A549 (cell line): ENCODE measurements around the gene AFG1L. TPM values are rescaled to one million over a fixed set of nuclear protein-coding genes. Genes with fewer than 3 reads are reported as not detected.

Source experiments
- ATAC-seq, 2 experiments: fragments of 200-7000 bp in 1 of 2; fragments of >200 bp in 1 of 2; cut with Nextera tagmentation in 1 of 2; cut with Tn5 transposase in 1 of 2; 3 replicates each; pipeline versions ENCODE4 v1.8.0 to v1.9.1; 2018 to 2020; ENCODE audit warnings: mild to moderate bottlenecking in 1 of 2, moderate library complexity in 1 of 2
- CTCF ChIA-PET: fragments of 300-600 bp; sonication (Branson Sonifier 250); formaldehyde crosslinking; extraction: SDS; loops from one replicate; lab custom pipeline; 2021; ENCODE audit warnings: antibody characterized with exemption, inconsistent platforms; lab: Yijun Ruan, JAX
- POLR2A ChIA-PET: fragments of 350-600 bp; formaldehyde crosslinking; extraction: SDS; loops from one replicate; lab custom pipeline; 2021; ENCODE audit warnings: antibody characterized with exemption, inconsistent platforms; lab: Yijun Ruan, JAX
- DNase-seq, 2 experiments: peaks; one replicate each; pipeline versions ENCODE4 v3.0.0 to v3.0.0-alpha.2; 2011 to 2016; ENCODE audit warnings: low read depth in 1 of 2, low spot score in 1 of 2
- FAIRE-seq: peaks from 2 replicates; lab custom pipeline; 2011; peaks lifted over from hg19 to GRCh38; lab: Jason Lieb, UNC
- H3K27ac ChIP-seq, 2 experiments: fragments of >200 bp; sonication (Bioruptor Twin); formaldehyde crosslinking; 3 replicates each; pipeline ENCODE4 v1.5.1; 2016 to 2017
- H3K4me1 ChIP-seq: fragments of >200 bp; sonication (Bioruptor Twin); formaldehyde crosslinking; 3 replicates; pipeline ENCODE4 v1.6.1; 2016
- H3K4me2 ChIP-seq: fragments of >200 bp; sonication (Bioruptor Twin); formaldehyde crosslinking; 3 replicates; pipeline ENCODE4 v1.6.1; 2016
- H3K4me3 ChIP-seq: fragments of >200 bp; sonication (Bioruptor Twin); formaldehyde crosslinking; 3 replicates; pipeline ENCODE4 v1.5.1; 2016
- H3K9me3 ChIP-seq: fragments of >200 bp; sonication (Bioruptor Twin); formaldehyde crosslinking; 3 replicates; pipeline ENCODE4 v1.6.1; 2016
- BHLHE40 ChIP-seq: IDR thresholded peaks from 2 replicates; pipeline ENCODE4 v1.6.1; 2012; ENCODE audit warnings: low read depth, low read length, inconsistent platforms
- EHMT2 ChIP-seq: fragments of 200-600 bp; sonication (generic); IDR thresholded peaks from 2 replicates; pipeline ENCODE4 v1.6.1; 2016; ENCODE audit warnings: antibody characterized with exemption, low read depth, mild to moderate bottlenecking, moderate library complexity
- EP300 ChIP-seq, 2 experiments: fragments of >200 bp; sonication (Bioruptor Twin); formaldehyde crosslinking; IDR thresholded peaks; 2 replicates in 1 of 2; 3 replicates in 1 of 2; pipeline ENCODE4 v1.6.1; 2016 to 2017
- ESRRA ChIP-seq: fragments of 150-350 bp; IDR thresholded peaks from 2 replicates; pipeline ENCODE4 v1.6.1; 2014; ENCODE audit warnings: mild to moderate bottlenecking, low read length, borderline replicate concordance
- FOSL2 ChIP-seq, 2 experiments: fragments of 450-650 bp in 1 of 2; fragments of >200 bp in 1 of 2; sonication (Bioruptor Twin) in 1 of 2; formaldehyde crosslinking; IDR thresholded peaks; 2 replicates each; pipeline versions ENCODE4 v1.5.0 to v1.6.1; 2016 to 2020; ENCODE audit warnings: mild to moderate bottlenecking in 1 of 2, moderate library complexity in 1 of 2
- GATA3 ChIP-seq: IDR thresholded peaks from 2 replicates; pipeline ENCODE4 v1.6.1; 2012; ENCODE audit warnings: borderline replicate concordance
- HOXB13 ChIP-seq: fragments of 250-450 bp; sonication (Bioruptor Pico); IDR thresholded peaks from 2 replicates; pipeline ENCODE4 v1.5.0; 2020; ENCODE audit warnings: low read depth, mild to moderate bottlenecking, moderate library complexity
- KDM1A ChIP-seq: fragments of 200-600 bp; sonication (generic); IDR thresholded peaks from 2 replicates; pipeline ENCODE4 v1.6.1; 2016; ENCODE audit warnings: low read depth, mild to moderate bottlenecking
- MAZ ChIP-seq: fragments of 150-350 bp; IDR thresholded peaks from 2 replicates; pipeline ENCODE4 v1.6.1; 2014; ENCODE audit warnings: antibody characterized with exemption, low read depth, low read length, borderline replicate concordance
- MYC ChIP-seq: IDR thresholded peaks from 2 replicates; pipeline ENCODE4 v1.6.1; 2012; ENCODE audit warnings: mild to moderate bottlenecking, inconsistent platforms, low read length, improper control_type of control experiment, borderline replicate concordance
- NR3C1 ChIP-seq: fragments of >200 bp; sonication (Bioruptor Twin); formaldehyde crosslinking; IDR thresholded peaks from 3 replicates; pipeline ENCODE4 v1.6.1; 2017
- PHF8 ChIP-seq: fragments of 200-600 bp; sonication (generic); IDR thresholded peaks from 2 replicates; pipeline ENCODE4 v1.6.1; 2016; ENCODE audit warnings: low read depth, mild to moderate bottlenecking, antibody characterized with exemption, moderate library complexity, borderline replicate concordance
- RARB ChIP-seq: fragments of 250-450 bp; sonication (Bioruptor Pico); IDR thresholded peaks from 2 replicates; pipeline ENCODE4 v1.8.0; 2021; ENCODE audit warnings: mild to moderate bottlenecking, moderate library complexity
- RCOR1 ChIP-seq: fragments of 150-350 bp; IDR thresholded peaks from 2 replicates; pipeline ENCODE4 v1.6.1; 2014; ENCODE audit warnings: antibody characterized with exemption, low read length, low read depth
- RNF2 ChIP-seq: fragments of 200-600 bp; sonication (generic); IDR thresholded peaks from 2 replicates; pipeline ENCODE4 v1.6.1; 2016; ENCODE audit warnings: low read depth, mild to moderate bottlenecking, antibody characterized with exemption, moderate library complexity, borderline replicate concordance
- ZC3H11A ChIP-seq: fragments of 450-650 bp; IDR thresholded peaks from 2 replicates; pipeline ENCODE4 v1.6.1; 2014; ENCODE audit warnings: antibody characterized with exemption, mild to moderate bottlenecking
- ZSCAN20 ChIP-seq: fragments of 250-450 bp; sonication (Bioruptor Pico); IDR thresholded peaks from 2 replicates; pipeline ENCODE4 v1.8.0; 2022; ENCODE audit warnings: mild to moderate bottlenecking, moderate library complexity
- WGBS: methylation state at CpG from one replicate; pipeline ENCODE4 v1.1.6; 2017; ENCODE audit errors: missing lambda C conversion rate; 5-methylcytosine and 5-hydroxymethylcytosine counted together
- polyA plus RNA-seq, 4 experiments: library from polyadenylated mRNA; depleted of rRNA in 3 of 4; stranded (reverse); fragments of >200 nt; fragmentation: RNase III in 1 of 4; extraction: RNeasy Plus Mini Kit Qiagen cat#74134 plus additional on column Dnase treatment in 1 of 4; gene quantifications; 2 replicates in 3 of 4; 3 replicates in 1 of 4; pipeline ENCODE4 v1.2.3, GENCODE V29; 2011 to 2017
- TF ChIP-seq, protein P1 (sequence below): fragments of 200-600 bp; sonication (generic); IDR thresholded peaks from 2 replicates; pipeline ENCODE4 v1.6.1; 2016; ENCODE audit warnings: antibody characterized with exemption, mild to moderate bottlenecking, moderate library complexity
- TF ChIP-seq, protein P2 (sequence below): IDR thresholded peaks from 2 replicates; pipeline ENCODE4 v1.6.1; 2012
- TF ChIP-seq, protein P3 (sequence below): IDR thresholded peaks from 2 replicates; pipeline ENCODE4 v1.6.1; 2012
- TF ChIP-seq, protein P4 (sequence below): fragments of >200 bp; sonication (Bioruptor Twin); formaldehyde crosslinking; IDR thresholded peaks from 3 replicates; pipeline ENCODE4 v1.5.1; 2016
- TF ChIP-seq, protein P5 (sequence below): fragments of 250-450 bp; sonication (Bioruptor Pico); IDR thresholded peaks from 2 replicates; pipeline ENCODE4 v1.5.0; 2020; ENCODE audit warnings: low read depth, mild to moderate bottlenecking, moderate library complexity
- TF ChIP-seq, protein P6 (sequence below): fragments of 150-350 bp; IDR thresholded peaks from 2 replicates; pipeline ENCODE4 v1.6.1; 2014; ENCODE audit warnings: low read depth, mild to moderate bottlenecking, low read length
- TF ChIP-seq, protein P7 (sequence below): fragments of >200 bp; sonication (Bioruptor Twin); formaldehyde crosslinking; IDR thresholded peaks from 3 replicates; pipeline ENCODE4 v1.6.1; 2016
- TF ChIP-seq, protein P8 (sequence below): fragments of 250-450 bp; sonication (Bioruptor Pico); IDR thresholded peaks from 2 replicates; pipeline ENCODE4 v1.5.0; 2021; ENCODE audit warnings: mild to moderate bottlenecking, moderate library complexity, borderline replicate concordance
- TF ChIP-seq, protein P9 (sequence below): IDR thresholded peaks from 2 replicates; pipeline ENCODE4 v1.6.1; 2012; ENCODE audit warnings: low read depth, borderline replicate concordance

The AFG1L gene
- polyA plus RNA-seq, 2 of the 4 experiments (the other 2 are of a cell fraction) = 1.3 to 2.3 TPM

DNA sequence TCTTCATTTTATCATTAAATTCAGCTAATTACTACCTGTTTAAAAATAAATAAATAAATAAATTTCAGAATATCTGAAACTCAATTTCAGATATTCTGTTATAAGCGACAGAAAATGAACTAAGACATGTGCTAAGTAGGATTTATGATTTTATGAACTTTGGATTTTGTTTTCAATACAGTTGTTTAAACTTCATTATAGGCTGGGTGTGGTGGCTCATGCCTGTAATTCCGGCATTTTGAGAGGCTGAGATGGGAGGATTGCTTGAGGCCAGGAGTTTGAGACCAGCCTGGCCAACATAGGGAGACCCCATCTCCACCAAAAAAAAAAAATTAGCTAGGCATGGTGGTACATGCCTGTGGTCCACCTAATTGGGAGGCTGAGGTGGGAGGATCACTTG lies 36.0 kb downstream of the AFG1L start:
- no peak for DNase-seq
- H3K27ac ChIP-seq = no peak overlapping the region
- no peak overlapping the region for H3K4me2 ChIP-seq
- no peak for TF ChIP-seq ZSCAN20
- TF ChIP-seq EHMT2 = no peak
- TF ChIP-seq MAZ = no peak
- TF ChIP-seq, protein P1, sequence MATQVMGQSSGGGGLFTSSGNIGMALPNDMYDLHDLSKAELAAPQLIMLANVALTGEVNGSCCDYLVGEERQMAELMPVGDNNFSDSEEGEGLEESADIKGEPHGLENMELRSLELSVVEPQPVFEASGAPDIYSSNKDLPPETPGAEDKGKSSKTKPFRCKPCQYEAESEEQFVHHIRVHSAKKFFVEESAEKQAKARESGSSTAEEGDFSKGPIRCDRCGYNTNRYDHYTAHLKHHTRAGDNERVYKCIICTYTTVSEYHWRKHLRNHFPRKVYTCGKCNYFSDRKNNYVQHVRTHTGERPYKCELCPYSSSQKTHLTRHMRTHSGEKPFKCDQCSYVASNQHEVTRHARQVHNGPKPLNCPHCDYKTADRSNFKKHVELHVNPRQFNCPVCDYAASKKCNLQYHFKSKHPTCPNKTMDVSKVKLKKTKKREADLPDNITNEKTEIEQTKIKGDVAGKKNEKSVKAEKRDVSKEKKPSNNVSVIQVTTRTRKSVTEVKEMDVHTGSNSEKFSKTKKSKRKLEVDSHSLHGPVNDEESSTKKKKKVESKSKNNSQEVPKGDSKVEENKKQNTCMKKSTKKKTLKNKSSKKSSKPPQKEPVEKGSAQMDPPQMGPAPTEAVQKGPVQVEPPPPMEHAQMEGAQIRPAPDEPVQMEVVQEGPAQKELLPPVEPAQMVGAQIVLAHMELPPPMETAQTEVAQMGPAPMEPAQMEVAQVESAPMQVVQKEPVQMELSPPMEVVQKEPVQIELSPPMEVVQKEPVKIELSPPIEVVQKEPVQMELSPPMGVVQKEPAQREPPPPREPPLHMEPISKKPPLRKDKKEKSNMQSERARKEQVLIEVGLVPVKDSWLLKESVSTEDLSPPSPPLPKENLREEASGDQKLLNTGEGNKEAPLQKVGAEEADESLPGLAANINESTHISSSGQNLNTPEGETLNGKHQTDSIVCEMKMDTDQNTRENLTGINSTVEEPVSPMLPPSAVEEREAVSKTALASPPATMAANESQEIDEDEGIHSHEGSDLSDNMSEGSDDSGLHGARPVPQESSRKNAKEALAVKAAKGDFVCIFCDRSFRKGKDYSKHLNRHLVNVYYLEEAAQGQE = no peak
- TF ChIP-seq, protein P2, sequence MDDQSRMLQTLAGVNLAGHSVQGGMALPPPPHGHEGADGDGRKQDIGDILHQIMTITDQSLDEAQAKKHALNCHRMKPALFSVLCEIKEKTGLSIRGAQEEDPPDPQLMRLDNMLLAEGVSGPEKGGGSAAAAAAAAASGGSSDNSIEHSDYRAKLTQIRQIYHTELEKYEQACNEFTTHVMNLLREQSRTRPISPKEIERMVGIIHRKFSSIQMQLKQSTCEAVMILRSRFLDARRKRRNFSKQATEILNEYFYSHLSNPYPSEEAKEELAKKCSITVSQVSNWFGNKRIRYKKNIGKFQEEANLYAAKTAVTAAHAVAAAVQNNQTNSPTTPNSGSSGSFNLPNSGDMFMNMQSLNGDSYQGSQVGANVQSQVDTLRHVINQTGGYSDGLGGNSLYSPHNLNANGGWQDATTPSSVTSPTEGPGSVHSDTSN = no peak
- no peak for TF ChIP-seq BHLHE40
- no peak for TF ChIP-seq RNF2
- TF ChIP-seq, protein P3, sequence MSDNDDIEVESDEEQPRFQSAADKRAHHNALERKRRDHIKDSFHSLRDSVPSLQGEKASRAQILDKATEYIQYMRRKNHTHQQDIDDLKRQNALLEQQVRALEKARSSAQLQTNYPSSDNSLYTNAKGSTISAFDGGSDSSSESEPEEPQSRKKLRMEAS = no peak
- TF ChIP-seq ZC3H11A = no peak
- TF ChIP-seq, protein P4, sequence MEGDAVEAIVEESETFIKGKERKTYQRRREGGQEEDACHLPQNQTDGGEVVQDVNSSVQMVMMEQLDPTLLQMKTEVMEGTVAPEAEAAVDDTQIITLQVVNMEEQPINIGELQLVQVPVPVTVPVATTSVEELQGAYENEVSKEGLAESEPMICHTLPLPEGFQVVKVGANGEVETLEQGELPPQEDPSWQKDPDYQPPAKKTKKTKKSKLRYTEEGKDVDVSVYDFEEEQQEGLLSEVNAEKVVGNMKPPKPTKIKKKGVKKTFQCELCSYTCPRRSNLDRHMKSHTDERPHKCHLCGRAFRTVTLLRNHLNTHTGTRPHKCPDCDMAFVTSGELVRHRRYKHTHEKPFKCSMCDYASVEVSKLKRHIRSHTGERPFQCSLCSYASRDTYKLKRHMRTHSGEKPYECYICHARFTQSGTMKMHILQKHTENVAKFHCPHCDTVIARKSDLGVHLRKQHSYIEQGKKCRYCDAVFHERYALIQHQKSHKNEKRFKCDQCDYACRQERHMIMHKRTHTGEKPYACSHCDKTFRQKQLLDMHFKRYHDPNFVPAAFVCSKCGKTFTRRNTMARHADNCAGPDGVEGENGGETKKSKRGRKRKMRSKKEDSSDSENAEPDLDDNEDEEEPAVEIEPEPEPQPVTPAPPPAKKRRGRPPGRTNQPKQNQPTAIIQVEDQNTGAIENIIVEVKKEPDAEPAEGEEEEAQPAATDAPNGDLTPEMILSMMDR = no peak
- TF ChIP-seq, protein P5, sequence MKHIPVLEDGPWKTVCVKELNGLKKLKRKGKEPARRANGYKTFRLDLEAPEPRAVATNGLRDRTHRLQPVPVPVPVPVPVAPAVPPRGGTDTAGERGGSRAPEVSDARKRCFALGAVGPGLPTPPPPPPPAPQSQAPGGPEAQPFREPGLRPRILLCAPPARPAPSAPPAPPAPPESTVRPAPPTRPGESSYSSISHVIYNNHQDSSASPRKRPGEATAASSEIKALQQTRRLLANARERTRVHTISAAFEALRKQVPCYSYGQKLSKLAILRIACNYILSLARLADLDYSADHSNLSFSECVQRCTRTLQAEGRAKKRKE = no peak
- no peak for TF ChIP-seq GATA3
- no peak for TF ChIP-seq PHF8
- TF ChIP-seq ESRRA = no peak
- TF ChIP-seq, protein P6, sequence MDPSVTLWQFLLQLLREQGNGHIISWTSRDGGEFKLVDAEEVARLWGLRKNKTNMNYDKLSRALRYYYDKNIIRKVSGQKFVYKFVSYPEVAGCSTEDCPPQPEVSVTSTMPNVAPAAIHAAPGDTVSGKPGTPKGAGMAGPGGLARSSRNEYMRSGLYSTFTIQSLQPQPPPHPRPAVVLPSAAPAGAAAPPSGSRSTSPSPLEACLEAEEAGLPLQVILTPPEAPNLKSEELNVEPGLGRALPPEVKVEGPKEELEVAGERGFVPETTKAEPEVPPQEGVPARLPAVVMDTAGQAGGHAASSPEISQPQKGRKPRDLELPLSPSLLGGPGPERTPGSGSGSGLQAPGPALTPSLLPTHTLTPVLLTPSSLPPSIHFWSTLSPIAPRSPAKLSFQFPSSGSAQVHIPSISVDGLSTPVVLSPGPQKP = no peak
- TF ChIP-seq KDM1A = no peak
- no peak for TF ChIP-seq RCOR1
- TF ChIP-seq NR3C1 = no peak
- no peak for TF ChIP-seq FOSL2 (IDR thresholded peaks at IDR 0.05)
- TF ChIP-seq FOSL2 (CRISPR knock-in tag; IDR thresholded peaks at IDR 0.05) = no peak
- ChIA-PET CTCF (no interaction called here), POLR2A (no interaction called here)
- no peaks in the 10 kb centered on the region for H3K9me3 ChIP-seq
- WGBS = 69% methylated on average over 2 of the region's 2 CpGs
- no peaks in the 10 kb centered on the region for H3K4me1 ChIP-seq
- no peak overlapping the region for H3K4me3 ChIP-seq
- FAIRE-seq = no peak
- ATAC-seq = no peak

DNA sequence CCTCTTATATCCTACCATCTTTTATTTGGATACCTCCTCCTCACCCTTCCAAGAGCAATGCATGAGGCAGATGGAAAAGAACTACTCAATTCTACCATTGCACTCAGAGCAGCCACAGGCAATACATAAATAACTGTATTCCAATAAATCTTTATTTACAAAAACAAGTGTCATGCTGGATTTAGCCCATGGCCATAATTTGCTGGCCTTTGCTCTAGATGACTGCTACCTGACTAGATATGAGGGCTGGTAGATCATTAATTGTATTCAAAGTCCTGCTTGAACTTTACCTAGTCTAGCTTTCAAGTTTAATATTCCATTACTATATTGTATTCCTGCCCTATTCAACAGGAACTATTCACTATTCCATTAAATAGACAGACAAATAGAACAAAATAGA lies 37.1 kb downstream of the AFG1L start:
- ChIA-PET POLR2A (no interaction called here), CTCF (no interaction called here)
- ATAC-seq = no peak
- Histone ChIP-seq H3K4me3 (no peak overlapping the region), H3K27ac (no peak overlapping the region), H3K9me3 (no peaks in the 10 kb centered on the region), H3K4me2 (no peak overlapping the region), H3K4me1 (no peaks in the 10 kb centered on the region)
- no peak for TF ChIP-seq ESRRA
- TF ChIP-seq, protein P7, sequence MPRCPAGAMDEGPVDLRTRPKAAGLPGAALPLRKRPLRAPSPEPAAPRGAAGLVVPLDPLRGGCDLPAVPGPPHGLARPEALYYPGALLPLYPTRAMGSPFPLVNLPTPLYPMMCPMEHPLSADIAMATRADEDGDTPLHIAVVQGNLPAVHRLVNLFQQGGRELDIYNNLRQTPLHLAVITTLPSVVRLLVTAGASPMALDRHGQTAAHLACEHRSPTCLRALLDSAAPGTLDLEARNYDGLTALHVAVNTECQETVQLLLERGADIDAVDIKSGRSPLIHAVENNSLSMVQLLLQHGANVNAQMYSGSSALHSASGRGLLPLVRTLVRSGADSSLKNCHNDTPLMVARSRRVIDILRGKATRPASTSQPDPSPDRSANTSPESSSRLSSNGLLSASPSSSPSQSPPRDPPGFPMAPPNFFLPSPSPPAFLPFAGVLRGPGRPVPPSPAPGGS = no peak
- TF ChIP-seq, protein P8, sequence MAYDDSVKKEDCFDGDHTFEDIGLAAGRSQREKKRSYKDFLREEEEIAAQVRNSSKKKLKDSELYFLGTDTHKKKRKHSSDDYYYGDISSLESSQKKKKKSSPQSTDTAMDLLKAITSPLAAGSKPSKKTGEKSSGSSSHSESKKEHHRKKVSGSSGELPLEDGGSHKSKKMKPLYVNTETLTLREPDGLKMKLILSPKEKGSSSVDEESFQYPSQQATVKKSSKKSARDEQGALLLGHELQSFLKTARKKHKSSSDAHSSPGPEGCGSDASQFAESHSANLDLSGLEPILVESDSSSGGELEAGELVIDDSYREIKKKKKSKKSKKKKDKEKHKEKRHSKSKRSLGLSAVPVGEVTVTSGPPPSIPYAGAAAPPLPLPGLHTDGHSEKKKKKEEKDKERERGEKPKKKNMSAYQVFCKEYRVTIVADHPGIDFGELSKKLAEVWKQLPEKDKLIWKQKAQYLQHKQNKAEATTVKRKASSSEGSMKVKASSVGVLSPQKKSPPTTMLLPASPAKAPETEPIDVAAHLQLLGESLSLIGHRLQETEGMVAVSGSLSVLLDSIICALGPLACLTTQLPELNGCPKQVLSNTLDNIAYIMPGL = no peak
- no peak for TF ChIP-seq EHMT2
- no peak for TF ChIP-seq MYC
- no peak for TF ChIP-seq EP300 (IDR thresholded peaks at IDR 0.05)
- TF ChIP-seq, protein P9, sequence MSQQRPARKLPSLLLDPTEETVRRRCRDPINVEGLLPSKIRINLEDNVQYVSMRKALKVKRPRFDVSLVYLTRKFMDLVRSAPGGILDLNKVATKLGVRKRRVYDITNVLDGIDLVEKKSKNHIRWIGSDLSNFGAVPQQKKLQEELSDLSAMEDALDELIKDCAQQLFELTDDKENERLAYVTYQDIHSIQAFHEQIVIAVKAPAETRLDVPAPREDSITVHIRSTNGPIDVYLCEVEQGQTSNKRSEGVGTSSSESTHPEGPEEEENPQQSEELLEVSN = no peak
- TF ChIP-seq RARB (CRISPR knock-in tag) = no peak
- TF ChIP-seq HOXB13 = no peak
- no peak for FAIRE-seq
- no peak for DNase-seq
